NT2/D1 (cell line): ENCODE data around the gene AZU1.

ENCODE experiments used
- YY1 ChIP-seq: IDR thresholded peaks from 2 replicates; pipeline ENCODE4 v1.6.1; 2011; ENCODE audit not compliant: insufficient read length, insufficient read depth
- ZNF274 ChIP-seq: IDR thresholded peaks from 2 replicates; pipeline ENCODE4 v1.6.1; 2011; ENCODE audit warnings: mild to moderate bottlenecking, low read depth, low read length

DNA sequence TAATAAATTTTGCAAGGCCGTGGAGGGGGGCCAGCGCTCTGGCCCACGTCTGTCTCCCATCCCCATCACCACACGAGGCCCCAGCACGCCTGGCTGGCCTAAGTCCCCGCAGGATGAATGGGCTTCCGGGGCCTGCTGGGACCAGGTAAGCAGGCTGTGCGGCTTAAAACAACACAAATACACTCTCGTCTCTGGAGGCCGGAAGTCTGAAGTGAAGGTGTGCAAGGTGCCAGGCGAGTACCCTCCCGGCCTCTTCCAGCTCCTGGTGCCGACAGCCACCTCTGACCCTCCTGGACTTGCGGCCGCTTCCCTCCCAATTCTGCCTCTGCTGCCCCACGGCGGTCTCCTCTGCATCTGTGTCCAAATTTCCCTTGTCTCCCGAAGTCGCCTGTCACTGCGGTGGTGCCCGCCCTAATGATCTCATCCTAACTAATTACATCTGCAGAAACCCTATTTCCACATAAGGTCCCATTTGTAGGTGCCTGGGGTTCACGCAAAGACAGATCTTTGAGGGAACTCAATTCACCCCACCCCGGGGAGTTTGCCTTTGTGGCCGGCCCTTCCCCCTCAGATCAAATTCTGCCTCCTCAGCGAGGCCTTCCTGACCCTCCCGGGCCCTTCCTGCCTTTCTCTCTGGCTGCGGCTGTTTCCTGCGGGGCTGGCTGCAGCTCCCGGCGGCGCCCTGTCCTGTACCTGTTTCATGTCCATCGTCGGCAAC lies 38.5 kb upstream of the AZU1 start:
- TF ChIP-seq ZNF274 (no peak), YY1 (no peak)
